Liver (tissue), 9 donors: ENCODE data around the gene ESPN. TPM values are rescaled to one million over a fixed set of nuclear protein-coding genes. Genes with fewer than 3 reads are reported as not detected.

Experiments used
- DNase-seq: peaks from one replicate; pipeline ENCODE4 v3.0.0-alpha.2; 2017; ENCODE audit warnings: low spot score
- H3K27ac ChIP-seq, 2 donors: one replicate each; pipeline ENCODE4 v1.7.0; 2013; ENCODE audit warnings: inconsistent platforms in 2 of 2, low read length in 2 of 2, control low read depth in 1 of 2, low read depth in 1 of 2, mild to moderate bottlenecking in 1 of 2
- H3K27me3 ChIP-seq, 4 donors: one replicate each; pipeline versions ENCODE4 v1.6.1 to v1.7.0; 2013; ENCODE audit warnings: low read length in 3 of 4, inconsistent platforms in 1 of 4, mild to moderate bottlenecking in 1 of 4, moderate library complexity in 1 of 4; ENCODE audit not compliant: control insufficient read depth in 4 of 4, insufficient read depth in 4 of 4
- H3K36me3 ChIP-seq, 4 donors: one replicate each; pipeline versions ENCODE4 v1.6.1 to v1.7.0; 2013; ENCODE audit warnings: low read length in 3 of 4, mild to moderate bottlenecking in 3 of 4, low read depth in 1 of 4, moderate library complexity in 1 of 4; ENCODE audit not compliant: control insufficient read depth in 4 of 4, insufficient read depth in 3 of 4
- H3K4me1 ChIP-seq, 4 donors: one replicate each; pipeline versions ENCODE4 v1.6.1 to v1.7.0; 2013; ENCODE audit warnings: low read length in 3 of 4, mild to moderate bottlenecking in 3 of 4, moderate library complexity in 1 of 4; ENCODE audit not compliant: control insufficient read depth in 4 of 4, insufficient read depth in 4 of 4
- H3K4me3 ChIP-seq, 3 donors: one replicate each; pipeline versions ENCODE4 v1.6.1 to v1.7.0; 2013; ENCODE audit warnings: low read length in 3 of 3, control low read depth in 1 of 3, low read depth in 1 of 3, mild to moderate bottlenecking in 1 of 3
- H3K9ac ChIP-seq, 2 donors: one replicate each; pipeline ENCODE4 v1.7.0; 2013; ENCODE audit warnings: low read length in 2 of 2, mild to moderate bottlenecking in 2 of 2, moderate library complexity in 2 of 2, control low read depth in 1 of 2, low read depth in 1 of 2
- H3K9me3 ChIP-seq, 4 donors: one replicate each; pipeline versions ENCODE4 v1.6.1 to v1.7.0; 2013; ENCODE audit warnings: low read length in 3 of 4; ENCODE audit not compliant: control insufficient read depth in 4 of 4
- ATF3 ChIP-seq: IDR thresholded peaks from 2 replicates; pipeline ENCODE4 v1.6.1; 2016; ENCODE audit warnings: antibody characterized with exemption
- CTCF ChIP-seq: fragments of 150-350 bp; IDR thresholded peaks from 2 replicates; pipeline ENCODE4 v1.5.1; 2017; ENCODE audit warnings: improper control_type of control experiment, low read depth, low read length; ENCODE audit not compliant: missing input control
- EGR1 ChIP-seq, 2 donors: IDR thresholded peaks; 2 replicates each; pipeline ENCODE4 v1.6.1; 2016 to 2018; ENCODE audit warnings: antibody characterized with exemption in 2 of 2, low read depth in 2 of 2
- FOXA1 ChIP-seq: IDR thresholded peaks from 2 replicates; pipeline ENCODE4 v1.6.1; 2016; ENCODE audit warnings: antibody characterized with exemption
- FOXA2 ChIP-seq: IDR thresholded peaks from 2 replicates; pipeline ENCODE4 v1.6.1; 2016; ENCODE audit warnings: antibody characterized with exemption
- GABPA ChIP-seq, 2 donors: IDR thresholded peaks in 1 of 2; conservative IDR thresholded peaks in 1 of 2; 2 replicates each; pipeline ENCODE4 v1.6.1; 2016; ENCODE audit warnings: antibody characterized with exemption in 2 of 2, mild to moderate bottlenecking in 1 of 2, moderate library complexity in 1 of 2
- HNF4A ChIP-seq, 2 donors: conservative IDR thresholded peaks; 2 replicates each; pipeline ENCODE4 v1.6.1; 2016; ENCODE audit warnings: antibody characterized with exemption in 2 of 2, mild to moderate bottlenecking in 2 of 2
- HNF4G ChIP-seq: IDR thresholded peaks from 2 replicates; pipeline ENCODE4 v1.6.1; 2016; ENCODE audit warnings: antibody characterized with exemption
- JUND ChIP-seq, 2 donors: IDR thresholded peaks; 2 replicates each; pipeline ENCODE4 v1.6.1; 2016; ENCODE audit warnings: antibody characterized with exemption in 2 of 2
- MAX ChIP-seq: IDR thresholded peaks from 2 replicates; pipeline ENCODE4 v1.6.1; 2016; ENCODE audit warnings: antibody characterized with exemption
- NR2F2 ChIP-seq: IDR thresholded peaks from 2 replicates; pipeline ENCODE4 v1.6.1; 2016; ENCODE audit warnings: antibody characterized with exemption
- RAD21 ChIP-seq, 2 donors: IDR thresholded peaks; 2 replicates each; pipeline ENCODE4 v1.6.1; 2016; ENCODE audit warnings: antibody characterized with exemption in 2 of 2, mild to moderate bottlenecking in 2 of 2
- REST ChIP-seq: IDR thresholded peaks from 2 replicates; pipeline ENCODE4 v1.6.1; 2016; ENCODE audit warnings: antibody characterized with exemption, mild to moderate bottlenecking
- RXRA ChIP-seq, 2 donors: IDR thresholded peaks; 2 replicates each; pipeline ENCODE4 v1.6.1; 2017 to 2018; ENCODE audit warnings: antibody characterized with exemption in 2 of 2, mild to moderate bottlenecking in 1 of 2
- SP1 ChIP-seq: IDR thresholded peaks from 2 replicates; pipeline ENCODE4 v1.6.1; 2018; ENCODE audit warnings: antibody characterized with exemption, mild to moderate bottlenecking
- TAF1 ChIP-seq: conservative IDR thresholded peaks from 2 replicates; pipeline ENCODE4 v1.6.1; 2016; ENCODE audit warnings: antibody characterized with exemption, mild to moderate bottlenecking
- YY1 ChIP-seq: IDR thresholded peaks from 2 replicates; pipeline ENCODE4 v1.6.1; 2016; ENCODE audit warnings: antibody characterized with exemption, mild to moderate bottlenecking
- ZBTB33 ChIP-seq: IDR thresholded peaks from 2 replicates; pipeline ENCODE4 v1.6.1; 2016; ENCODE audit warnings: antibody characterized with exemption
- WGBS: extraction: QIAGEN DNeasy Blood & Tissue Kit; methylation state at CpG from one replicate; pipeline ENCODE4 v1.1.7; 2013; 5-methylcytosine and 5-hydroxymethylcytosine counted together
- polyA plus RNA-seq, 2 donors: library from polyadenylated mRNA; stranded (reverse) in 1 of 2; unstranded in 1 of 2; fragments of 200-250 nt in 1 of 2; fragments of >200 nt in 1 of 2; fragmentation: Nextera tagmentation in 1 of 2; extraction: Ambion mirVana in 1 of 2; gene quantifications; one replicate each; pipeline versions ENCODE4 v1.2.1 to v1.2.3, GENCODE V29; 2013 to 2015
- total RNA-seq, 2 donors: library from RNA; depleted of rRNA; stranded (reverse); fragments of >200 nt; gene quantifications; one replicate each; pipeline ENCODE4 v1.2.3, GENCODE V29; 2014
- donor health status: healthy.
- donor health status: healthy.
- donor health status: healthy.
- donor health status: healthy.
- donor health status: healthy.

ESPN gene
- total and polyA plus RNA-seq, 4 donors: 61.5 to 103 (median 68.2) TPM

GRCh38 chr1:6477039-6477820, 52.7 kb downstream of the ESPN start:
- Histone ChIP-seq H3K27ac (no peak overlapping the region), H3K36me3 (no peaks in the 10 kb centered on the region), H3K9ac (no peak overlapping the region), H3K9me3 (no peaks in the 10 kb centered on the region), H3K27me3 (no peaks in the 10 kb centered on the region), H3K4me3 (no peak overlapping the region), H3K4me1 (peaks cover 0 to 12% (median 1%) of the 10 kb centered on the region in 4 donors)
- 90% methylated on average over 24 of the region's 24 CpGs for WGBS
- TF ChIP-seq YY1 (no peak), EGR1 (IDR thresholded peaks at IDR 0.05; ENCODE audit: low read depth in 2 of 2) (no peak), ZBTB33 (no peak), FOXA1 (no peak), GABPA (IDR thresholded peaks at IDR 0.05 in 1 of 2, conservative IDR thresholded peaks at IDR 0.05 in 1 of 2) (no peak)
- DNase-seq: no peak

GRCh38 chr1:6481820-6482219, 57.2 kb downstream of the ESPN start:
- H3K36me3 ChIP-seq: no peaks in the 10 kb centered on the region
- 82% methylated on average over 5 of the region's 5 CpGs for WGBS

More at GRCh38 chr1:6481820-6482219, 57.2 kb downstream of the ESPN start:
- no peak for DNase-seq
- Histone ChIP-seq H3K4me1 (peaks cover 0 to 12% (median 4%) of the 10 kb centered on the region in 4 donors), H3K27me3 (no peaks in the 10 kb centered on the region), H3K9me3 (no peaks in the 10 kb centered on the region), H3K4me3 (no peak overlapping the region), H3K9ac (no peak overlapping the region), H3K27ac (no peak overlapping the region)
- no peak for TF ChIP-seq MAX
- TF ChIP-seq JUND (IDR thresholded peaks at IDR 0.05): no peak
- TF ChIP-seq HNF4G: no peak
- no peak for TF ChIP-seq HNF4A (conservative IDR thresholded peaks at IDR 0.05)
- TF ChIP-seq RXRA (IDR thresholded peaks at IDR 0.05): no peak
- no peak for TF ChIP-seq NR2F2
- no peak for TF ChIP-seq GABPA (IDR thresholded peaks at IDR 0.05 in 1 of 2, conservative IDR thresholded peaks at IDR 0.05 in 1 of 2)
- no peak for TF ChIP-seq SP1
- TF ChIP-seq RAD21 (IDR thresholded peaks at IDR 0.05): no peak
- TF ChIP-seq EGR1 (IDR thresholded peaks at IDR 0.05; ENCODE audit: low read depth in 2 of 2): no peak
- no peak for TF ChIP-seq ZBTB33
- TF ChIP-seq YY1: no peak
- no peak for TF ChIP-seq TAF1
- no peak for TF ChIP-seq REST
- no peak for TF ChIP-seq FOXA2
- no peak for TF ChIP-seq ATF3
- TF ChIP-seq CTCF: no peak
- TF ChIP-seq FOXA1: no peak
